Measurements from ENCODE around the gene DCDC2C.
A peak's percentile ranks its signal among the peaks of the same experiment; 100 is the strongest.
"Not testable (repeated sequence)": the region's sequence is repeated elsewhere in the genome, so short reads cannot be mapped to it uniquely, and the experiment has no call there.

DCDC2C gene

GRCh38 chr2:3779496-3780049, 76.2 kb downstream of the DCDC2C start:
- DNase-seq: no peak

GRCh38 chr2:3780477-3781402, 77.4 kb downstream of the DCDC2C start:
- peak; percentile 7 for DNase-seq

- no peak for DNase-seq
Measured at GRCh38 chr2:3784731-3785130, 81.4 kb downstream of the DCDC2C start.

GRCh38 chr2:3785220-3785889, 82.0 kb downstream of the DCDC2C start:
- DNase-seq: no peak

- no peak for DNase-seq
Measured at GRCh38 chr2:3785890-3786273, 82.5 kb downstream of the DCDC2C start.

GRCh38 chr2:3787768-3788167, 84.4 kb downstream of the DCDC2C start:
- no peak for DNase-seq

GRCh38 chr2:3789256-3789655, 85.9 kb downstream of the DCDC2C start:
- DNase-seq: no peak

- DNase-seq: no peak
Measured at GRCh38 chr2:3793249-3793648, 89.9 kb downstream of the DCDC2C start.

- no peak for DNase-seq
Measured at GRCh38 chr2:3801506-3801905, 98.1 kb downstream of the DCDC2C start.

GRCh38 chr2:3805201-3805939, 102.0 kb downstream of the DCDC2C start:
- DNase-seq: no peak

- no peak for DNase-seq
Measured at GRCh38 chr2:3806168-3806567, 102.8 kb downstream of the DCDC2C start.

- no peak for DNase-seq
Measured at GRCh38 chr2:3806730-3807129, 103.4 kb downstream of the DCDC2C start.

- no peak for DNase-seq
Measured at GRCh38 chr2:3807853-3808252, 104.5 kb downstream of the DCDC2C start.

GRCh38 chr2:3814706-3815245, 111.4 kb downstream of the DCDC2C start:
- DNase-seq: no peak

- not testable (repeated sequence) for DNase-seq
Measured at GRCh38 chr2:3817144-3817543, 113.8 kb downstream of the DCDC2C start.

- no peak for DNase-seq
Measured at GRCh38 chr2:3823748-3824147, 120.4 kb downstream of the DCDC2C start.

- no peak for DNase-seq
Measured at GRCh38 chr2:3827673-3828575, 124.5 kb downstream of the DCDC2C start.

GRCh38 chr2:3830796-3831195, 127.4 kb downstream of the DCDC2C start:
- no peak for DNase-seq

- DNase-seq: no peak
Measured at GRCh38 chr2:3837086-3837485, 133.7 kb downstream of the DCDC2C start.

GRCh38 chr2:3838348-3838747, 135.0 kb downstream of the DCDC2C start:
- DNase-seq: no peak

GRCh38 chr2:3839476-3839875, 136.1 kb downstream of the DCDC2C start:
- no peak for DNase-seq

GRCh38 chr2:3840611-3841155, 137.3 kb downstream of the DCDC2C start:
- DNase-seq: no peak

All from stimulated activated naive CD4-positive, alpha-beta T cell treated with Interleukin-2 at 50 U/mL for 16 hours (primary cell).